Kidney (tissue), 14 donors: ENCODE measurements around the gene CP. TPM values are rescaled to one million over a fixed set of nuclear protein-coding genes. Genes with fewer than 3 reads are reported as not detected.

Experiments
- DNase-seq, 5 donors: peaks; one replicate each; pipeline ENCODE4 v3.0.0-alpha.2; 2013 to 2020
- FAIRE-seq: peaks from 2 replicates; lab custom pipeline; 2012; peaks lifted over from hg19 to GRCh38; lab: Jason Lieb, UNC
- H3K27ac ChIP-seq, 2 donors: one replicate each; pipeline ENCODE4 v1.7.0; 2013; ENCODE audit warnings: low read depth in 2 of 2, low read length in 2 of 2, inconsistent platforms in 1 of 2
- H3K27me3 ChIP-seq: one replicate; pipeline ENCODE4 v1.7.1; 2013; ENCODE audit warnings: low read length, inconsistent platforms; ENCODE audit not compliant: control insufficient read depth, insufficient read depth
- H3K36me3 ChIP-seq, 3 donors: one replicate each; pipeline versions ENCODE4 v1.7.0 to v1.7.1; 2013; ENCODE audit warnings: low read length in 3 of 3, control low read depth in 1 of 3, inconsistent platforms in 1 of 3; ENCODE audit not compliant: insufficient read depth in 3 of 3, control insufficient read depth in 2 of 3
- H3K4me1 ChIP-seq, 3 donors: one replicate each; pipeline versions ENCODE4 v1.7.0 to v1.7.1; 2013; ENCODE audit warnings: low read length in 3 of 3, inconsistent platforms in 1 of 3, low read depth in 1 of 3; ENCODE audit not compliant: control insufficient read depth in 2 of 3, insufficient read depth in 2 of 3
- H3K4me3 ChIP-seq, 3 donors: one replicate each; pipeline versions ENCODE4 v1.7.0 to v1.8.1; 2013; ENCODE audit warnings: low read length in 3 of 3, control low read depth in 1 of 3, inconsistent platforms in 1 of 3
- H3K9ac ChIP-seq, 3 donors: one replicate each; pipeline versions ENCODE4 v1.7.0 to v1.7.1; 2013; ENCODE audit warnings: low read length in 3 of 3, control low read depth in 1 of 3, inconsistent platforms in 1 of 3
- H3K9me3 ChIP-seq, 3 donors: one replicate each; pipeline versions ENCODE4 v1.7.0 to v1.7.1; 2013; ENCODE audit warnings: low read length in 3 of 3, control low read depth in 1 of 3, inconsistent platforms in 1 of 3; ENCODE audit not compliant: control insufficient read depth in 2 of 3, insufficient read depth in 1 of 3
- intact Hi-C: fragments of 100-400 bp; cut with DNase I; formaldehyde crosslinking; loops from one replicate; pipeline ENCODE4 v1.11.1; 2022
- polyA plus RNA-seq: library from polyadenylated mRNA; stranded (reverse); fragments of 350-450 nt; fragmentation: Illumina TruSeq; extraction: RNeasy Lipid Tissue Mini Kit (QIAGEN cat#74804); gene quantifications from one replicate; pipeline ENCODE4 v1.2.3, GENCODE V29; 2014; ENCODE audit warnings: low read depth, low replicate concordance; ENCODE audit not compliant: insufficient read depth
- total RNA-seq: library from RNA; stranded (reverse); fragmentation: NEBNext Ultra II Directional; extraction: Animal tissue kit (Norgen Biotek cat#: 25700); gene quantifications from one replicate; pipeline ENCODE4 v1.2.1, GENCODE V29; 2021
- TF ChIP-seq, protein P1 (sequence below): IDR thresholded peaks from 3 replicates; pipeline ENCODE4 v1.5.1; 2012; ENCODE audit warnings: mild to moderate bottlenecking, moderate library complexity, borderline replicate concordance; ENCODE audit not compliant: insufficient read depth; ENCODE audit errors: extremely low read depth
- donor health status: control.
- donor health status: control.
- donor health status: control.
- donor health status: control.
- donor health status: control.
- donor health status: DM: yes; HTN: yes; CAD: no.
- donor health status: Normal renal cell carcinoma (clear cell type).

Gene CP
- total and polyA plus RNA-seq, 2 donors from 2014 or later: 5.3 to 72.1 TPM

DNA sequence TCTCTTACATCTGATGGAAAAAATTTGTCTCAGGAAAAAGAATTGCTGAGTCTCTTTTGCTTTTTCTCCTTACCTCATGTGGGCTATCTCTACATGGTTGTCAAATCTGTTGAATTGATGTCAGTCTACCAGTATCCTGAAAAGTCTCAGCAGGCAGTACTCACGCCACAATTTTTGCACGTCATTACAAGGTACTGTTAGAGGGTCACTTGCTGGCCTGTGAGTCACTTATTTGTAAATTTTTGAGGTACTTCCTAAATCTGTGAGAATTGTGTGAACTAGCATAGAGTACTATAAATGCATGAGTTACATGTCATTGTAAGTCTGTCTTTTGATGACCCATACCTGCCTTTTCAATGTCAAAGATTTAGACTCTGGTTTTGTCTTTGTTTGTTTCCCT is 76.3 kb downstream of the CP start:
- no peaks in the 10 kb centered on the region for H3K27me3 ChIP-seq
- DNase-seq (no peak), FAIRE-seq (no peak)
- intact Hi-C loops: no loop called here
- no peaks in the 10 kb centered on the region for H3K9me3 ChIP-seq
- no peak overlapping the region for H3K4me3 ChIP-seq
- TF ChIP-seq, protein P1, sequence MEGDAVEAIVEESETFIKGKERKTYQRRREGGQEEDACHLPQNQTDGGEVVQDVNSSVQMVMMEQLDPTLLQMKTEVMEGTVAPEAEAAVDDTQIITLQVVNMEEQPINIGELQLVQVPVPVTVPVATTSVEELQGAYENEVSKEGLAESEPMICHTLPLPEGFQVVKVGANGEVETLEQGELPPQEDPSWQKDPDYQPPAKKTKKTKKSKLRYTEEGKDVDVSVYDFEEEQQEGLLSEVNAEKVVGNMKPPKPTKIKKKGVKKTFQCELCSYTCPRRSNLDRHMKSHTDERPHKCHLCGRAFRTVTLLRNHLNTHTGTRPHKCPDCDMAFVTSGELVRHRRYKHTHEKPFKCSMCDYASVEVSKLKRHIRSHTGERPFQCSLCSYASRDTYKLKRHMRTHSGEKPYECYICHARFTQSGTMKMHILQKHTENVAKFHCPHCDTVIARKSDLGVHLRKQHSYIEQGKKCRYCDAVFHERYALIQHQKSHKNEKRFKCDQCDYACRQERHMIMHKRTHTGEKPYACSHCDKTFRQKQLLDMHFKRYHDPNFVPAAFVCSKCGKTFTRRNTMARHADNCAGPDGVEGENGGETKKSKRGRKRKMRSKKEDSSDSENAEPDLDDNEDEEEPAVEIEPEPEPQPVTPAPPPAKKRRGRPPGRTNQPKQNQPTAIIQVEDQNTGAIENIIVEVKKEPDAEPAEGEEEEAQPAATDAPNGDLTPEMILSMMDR: no peak
- H3K27ac ChIP-seq: no peak overlapping the region
- H3K9ac ChIP-seq: no peak overlapping the region
- peaks cover 0 to 19% (median 19%) of the 10 kb centered on the region in 3 donors for H3K36me3 ChIP-seq
- no peaks in the 10 kb centered on the region for H3K4me1 ChIP-seq

DNA sequence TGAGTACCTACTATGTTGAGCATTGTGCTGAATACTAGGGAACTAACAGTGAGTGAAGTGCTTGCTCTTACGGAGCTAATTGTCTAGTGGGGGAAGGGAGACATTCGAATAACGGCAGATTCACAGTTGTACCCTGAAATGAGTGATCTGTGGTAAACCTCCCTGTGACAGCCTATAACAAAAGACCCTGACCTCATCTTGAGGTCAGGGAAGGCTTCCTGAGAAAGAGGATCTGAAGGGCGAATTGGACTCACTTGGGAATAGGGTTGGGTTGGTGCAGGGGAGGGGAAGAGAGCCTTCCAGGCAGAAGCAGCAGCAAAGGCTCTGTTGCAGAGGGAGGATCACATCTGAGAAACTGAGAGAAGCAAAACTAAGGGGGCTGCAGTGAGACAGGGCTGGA is 78.9 kb downstream of the CP start:
- H3K9me3 ChIP-seq: no peaks in the 10 kb centered on the region
- FAIRE-seq (no peak), DNase-seq (no peak)
- H3K36me3 ChIP-seq: peaks cover 0 to 13% (median 10%) of the 10 kb centered on the region in 3 donors
- H3K27ac ChIP-seq: no peak overlapping the region
- no peak overlapping the region for H3K9ac ChIP-seq
- intact Hi-C loops: no loop called here
- H3K4me1 ChIP-seq: no peaks in the 10 kb centered on the region
- TF ChIP-seq, protein P1: no peak
- H3K4me3 ChIP-seq: no peak overlapping the region
- H3K27me3 ChIP-seq: no peaks in the 10 kb centered on the region

DNA sequence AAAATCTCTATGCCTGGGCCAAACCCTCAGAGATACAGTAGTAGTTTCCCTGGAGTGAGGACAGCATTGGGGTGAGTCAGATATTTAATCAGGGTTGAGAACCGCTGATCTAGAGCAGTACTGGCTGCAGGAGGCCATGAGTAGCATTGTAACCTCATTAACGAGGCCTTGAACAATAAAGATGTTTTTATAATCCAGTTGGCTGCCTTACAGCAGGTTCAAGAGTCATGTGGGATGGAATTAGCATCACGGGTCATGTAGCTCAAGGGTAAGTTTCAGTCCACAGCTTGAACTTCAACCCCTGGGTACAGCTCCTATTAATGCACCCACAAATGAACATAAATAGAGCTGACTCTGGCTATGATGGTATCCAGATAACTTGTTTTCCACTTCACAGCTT is 87.1 kb downstream of the CP start:
- Histone ChIP-seq H3K9me3 (no peaks in the 10 kb centered on the region), H3K4me3 (no peak overlapping the region), H3K27ac (peak overlapping the region; percentile 71 to 77), H3K36me3 (no peaks in the 10 kb centered on the region), H3K4me1 (peaks cover 0 to 23% (median 20%) of the 10 kb centered on the region in 3 donors), H3K27me3 (no peaks in the 10 kb centered on the region), H3K9ac (no peak overlapping the region)
- DNase-seq (peak in 3 of 5 donors; percentile 13 to 71 (median 36)), FAIRE-seq (peak; percentile 67)
- intact Hi-C loops: no loop called here
- TF ChIP-seq, protein P1: no peak

DNA sequence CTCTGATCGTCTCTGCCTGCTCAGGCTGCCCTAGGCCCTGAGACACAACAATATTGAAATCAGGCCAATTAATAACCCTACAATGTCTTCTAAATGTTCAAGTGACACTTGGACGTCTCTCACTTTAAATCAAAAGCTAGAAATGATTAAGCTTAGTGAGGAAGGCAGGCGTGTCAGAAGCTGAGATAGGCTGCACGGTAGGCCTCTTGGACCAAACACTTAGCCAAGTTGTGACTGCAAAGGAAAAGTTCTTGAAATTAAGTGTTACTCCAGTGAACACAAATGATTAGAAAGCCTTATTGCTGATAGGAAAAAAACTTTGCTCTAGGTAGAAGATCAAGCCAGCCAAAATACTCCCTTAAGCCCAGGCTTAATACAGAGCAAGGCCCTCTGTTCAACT is 90.0 kb downstream of the CP start:
- no peaks in the 10 kb centered on the region for H3K36me3 ChIP-seq
- FAIRE-seq (no peak), DNase-seq (no peak)
- peak overlapping the region; percentile 49 to 51 for H3K27ac ChIP-seq
- TF ChIP-seq, protein P1: no peak
- intact Hi-C loops: no loop called here
- H3K4me1 ChIP-seq: peaks cover 0 to 23% (median 20%) of the 10 kb centered on the region in 3 donors
- H3K9ac ChIP-seq: peak overlapping the region in 2 of 3 donors; percentile 30 to 37
- H3K27me3 ChIP-seq: no peaks in the 10 kb centered on the region
- no peaks in the 10 kb centered on the region for H3K9me3 ChIP-seq
- peak overlapping the region in 2 of 3 donors; percentile 90 to 98 for H3K4me3 ChIP-seq
